ENCODE measurements around the gene KCNC3. TPM values are rescaled to one million over a fixed set of nuclear protein-coding genes. Genes with fewer than 3 reads are reported as not detected.

The KCNC3 gene
- total RNA-seq, 1 donor from 2014 or later = 0.35 TPM

GRCh38 chr19:50325310-50326100 lies 3.7 kb downstream of the KCNC3 start:
- TF ChIP-seq CTCF (conservative IDR thresholded peaks at IDR 0.05; ENCODE audit: low read depth, low read length) = no peak
- H3K4me3 ChIP-seq (ENCODE audit: low read depth, low read length) = peak overlapping the region; percentile 21
- DNase-seq (ENCODE audit: low read depth) = no peak

- no peak for DNase-seq (ENCODE audit: low read depth)
- no peak overlapping the region for H3K4me3 ChIP-seq (ENCODE audit: low read depth, low read length)
- TF ChIP-seq CTCF (conservative IDR thresholded peaks at IDR 0.05; ENCODE audit: low read depth, low read length) = no peak
These were observed 4.8 kb downstream of the KCNC3 start for GRCh38 chr19:50324331-50324730.

GRCh38 chr19:50323782-50324133 lies 5.4 kb downstream of the KCNC3 start:
- H3K4me3 ChIP-seq (ENCODE audit: low read depth, low read length) = no peak overlapping the region
- DNase-seq (ENCODE audit: low read depth) = no peak
- no peak for TF ChIP-seq CTCF (conservative IDR thresholded peaks at IDR 0.05; ENCODE audit: low read depth, low read length)

- no peak overlapping the region for H3K4me3 ChIP-seq (ENCODE audit: low read depth, low read length)
- no peak for DNase-seq (ENCODE audit: low read depth)
- TF ChIP-seq CTCF (conservative IDR thresholded peaks at IDR 0.05; ENCODE audit: low read depth, low read length) = no peak
These were observed 6.0 kb downstream of the KCNC3 start for GRCh38 chr19:50322931-50323781.

- no peak for TF ChIP-seq CTCF (conservative IDR thresholded peaks at IDR 0.05; ENCODE audit: low read depth, low read length)
- DNase-seq (ENCODE audit: low read depth) = no peak
- no peak overlapping the region for H3K4me3 ChIP-seq (ENCODE audit: low read depth, low read length)
These were observed 6.9 kb downstream of the KCNC3 start for GRCh38 chr19:50322234-50322633.

- no peak overlapping the region for H3K4me3 ChIP-seq (ENCODE audit: low read depth, low read length)
- TF ChIP-seq CTCF (conservative IDR thresholded peaks at IDR 0.05; ENCODE audit: low read depth, low read length) = no peak
- DNase-seq (ENCODE audit: low read depth) = no peak
These were observed 7.3 kb downstream of the KCNC3 start for GRCh38 chr19:50321831-50322230.
